Fibroblast of the conjunctiva (primary cell): Measurements from ENCODE around the gene DNAJB11.
"Not testable (repeated sequence)": the region's sequence is repeated elsewhere in the genome, so short reads cannot be mapped to it uniquely, and the experiment has no call there.

Source experiments
- DNase-seq: peaks from one replicate; pipeline ENCODE4 v3.0.0-alpha.2; 2010; ENCODE audit warnings: low read depth

The DNAJB11 gene

GRCh38 chr3:186570096-186570940, at the start of gene DNAJB11:
Gene DNAJB11, plus strand, starts transcription at chr3:186570720. Its CDS starts 178 bp downstream, at chr3:186570898.
- DNase-seq, result peak; percentile 99

- no peak for DNase-seq
Observed at GRCh38 chr3:186520957-186521842, 49.3 kb upstream of the DNAJB11 start.

- DNase-seq, result no peak
Observed at GRCh38 chr3:186523022-186523421, 47.5 kb upstream of the DNAJB11 start.

- no peak for DNase-seq
Observed at GRCh38 chr3:186523434-186523833, 47.1 kb upstream of the DNAJB11 start.

GRCh38 chr3:186524616-186525015, 45.9 kb upstream of the DNAJB11 start:
- no peak for DNase-seq

- no peak for DNase-seq
Observed at GRCh38 chr3:186525369-186526255, 44.9 kb upstream of the DNAJB11 start.

- no peak for DNase-seq
Observed at GRCh38 chr3:186526256-186526606, 44.3 kb upstream of the DNAJB11 start.

GRCh38 chr3:186529201-186529999, 41.1 kb upstream of the DNAJB11 start:
- no peak for DNase-seq

GRCh38 chr3:186530415-186530814, 40.1 kb upstream of the DNAJB11 start:
- DNase-seq, result no peak

GRCh38 chr3:186531694-186532093, 38.8 kb upstream of the DNAJB11 start:
- DNase-seq, result not testable (repeated sequence)

GRCh38 chr3:186532598-186533072, 37.9 kb upstream of the DNAJB11 start:
- no peak for DNase-seq

GRCh38 chr3:186534113-186534669, 36.3 kb upstream of the DNAJB11 start:
- DNase-seq, result no peak

- DNase-seq, result no peak
Observed at GRCh38 chr3:186536883-186537844, 33.4 kb upstream of the DNAJB11 start.

GRCh38 chr3:186538779-186539178, 31.7 kb upstream of the DNAJB11 start:
- no peak for DNase-seq

GRCh38 chr3:186540221-186540834, 30.2 kb upstream of the DNAJB11 start:
- DNase-seq, result peak; percentile 46

- DNase-seq, result no peak
Observed at GRCh38 chr3:186540835-186541226, 29.7 kb upstream of the DNAJB11 start.

GRCh38 chr3:186544281-186544680, 26.2 kb upstream of the DNAJB11 start, which contains the start of gene CRYGS:
Gene CRYGS, minus strand, starts transcription at chr3:186544380. Its CDS starts 54 bp downstream, at chr3:186544326.
- no peak for DNase-seq

GRCh38 chr3:186549497-186549896, 21.0 kb upstream of the DNAJB11 start:
- DNase-seq, result no peak

GRCh38 chr3:186551387-186551786, 19.1 kb upstream of the DNAJB11 start:
- DNase-seq, result no peak
